ENCODE data around the gene SESTD1.
"Not testable (repeated sequence)": the region's sequence is repeated elsewhere in the genome, so short reads cannot be mapped to it uniquely, and the experiment has no call there.

SESTD1 gene

DNA sequence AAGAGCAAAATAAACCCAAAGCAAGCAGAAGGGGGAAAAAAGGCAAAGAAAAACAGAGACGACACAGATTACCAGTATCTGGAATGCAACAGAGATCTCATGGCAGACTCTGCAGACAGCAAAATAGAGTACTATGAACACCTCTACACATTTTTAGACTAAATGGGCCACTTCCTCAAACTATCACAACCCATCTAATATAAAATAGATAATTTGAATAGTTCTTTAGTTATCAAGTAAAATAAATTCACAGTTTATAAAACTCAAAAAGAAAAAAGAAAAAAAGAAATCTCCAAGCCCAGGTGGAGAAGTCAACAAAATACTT, 16.6 kb downstream of the SESTD1 start (continued):
- TF ChIP-seq, protein P1, sequence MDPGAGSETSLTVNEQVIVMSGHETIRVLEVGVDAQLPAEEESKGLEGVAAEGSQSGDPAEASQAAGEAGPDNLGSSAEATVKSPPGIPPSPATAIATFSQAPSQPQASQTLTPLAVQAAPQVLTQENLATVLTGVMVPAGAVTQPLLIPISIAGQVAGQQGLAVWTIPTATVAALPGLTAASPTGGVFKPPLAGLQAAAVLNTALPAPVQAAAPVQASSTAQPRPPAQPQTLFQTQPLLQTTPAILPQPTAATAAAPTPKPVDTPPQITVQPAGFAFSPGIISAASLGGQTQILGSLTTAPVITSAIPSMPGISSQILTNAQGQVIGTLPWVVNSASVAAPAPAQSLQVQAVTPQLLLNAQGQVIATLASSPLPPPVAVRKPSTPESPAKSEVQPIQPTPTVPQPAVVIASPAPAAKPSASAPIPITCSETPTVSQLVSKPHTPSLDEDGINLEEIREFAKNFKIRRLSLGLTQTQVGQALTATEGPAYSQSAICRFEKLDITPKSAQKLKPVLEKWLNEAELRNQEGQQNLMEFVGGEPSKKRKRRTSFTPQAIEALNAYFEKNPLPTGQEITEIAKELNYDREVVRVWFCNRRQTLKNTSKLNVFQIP (CRISPR knock-in tag; IDR thresholded peaks at IDR 0.05; ENCODE audit: borderline replicate concordance, low read depth) = no peak
- TF ChIP-seq ARNTL (CRISPR knock-in tag; IDR thresholded peaks at IDR 0.05; ENCODE audit: borderline replicate concordance, low read depth) (no peak), CSRNP3 (CRISPR knock-in tag; IDR thresholded peaks at IDR 0.05) (no peak), TSHZ2 (CRISPR knock-in tag; IDR thresholded peaks at IDR 0.05) (no peak), RARB (CRISPR knock-in tag; IDR thresholded peaks at IDR 0.05) (no peak), ZFP30 (CRISPR knock-in tag; IDR thresholded peaks at IDR 0.05) (no peak), TOX (CRISPR knock-in tag; IDR thresholded peaks at IDR 0.05; ENCODE audit: borderline replicate concordance) (no peak), OSR1 (CRISPR knock-in tag; IDR thresholded peaks at IDR 0.05) (no peak)

DNA sequence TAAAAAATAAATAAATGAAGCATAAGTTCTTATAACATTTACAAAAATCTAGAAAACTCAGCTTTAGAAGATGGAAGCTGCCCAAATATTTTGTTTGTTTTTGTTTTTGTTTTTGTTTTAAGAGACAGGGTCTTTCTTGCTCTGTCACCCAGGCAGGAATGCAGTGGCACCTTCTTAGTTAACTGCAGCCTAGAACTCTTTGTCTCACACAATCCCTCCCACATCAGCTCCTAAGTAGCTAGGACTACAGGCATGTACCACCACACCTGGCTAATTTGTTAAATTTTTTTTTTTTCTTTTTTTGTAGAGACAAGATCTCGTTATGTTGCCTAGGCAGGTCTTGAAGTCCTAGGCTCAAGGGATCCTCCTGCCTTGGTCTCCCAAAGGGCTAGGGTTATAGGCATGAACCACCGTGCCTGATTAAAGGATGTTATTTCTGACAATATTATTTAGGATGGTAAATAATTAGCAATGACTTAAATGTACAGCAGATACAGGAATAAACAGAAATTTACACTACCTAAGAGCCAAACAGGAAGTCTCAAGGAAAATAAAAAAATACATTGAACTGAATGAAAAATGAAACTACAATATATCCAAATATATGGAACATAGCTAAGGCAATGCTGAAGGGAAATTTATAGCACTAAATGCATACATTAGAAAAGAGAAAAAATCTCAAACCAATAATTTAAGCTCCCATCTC, 17.2 kb downstream of the SESTD1 start:
- no peak for ATAC-seq
- TF ChIP-seq ZNF70 (CRISPR knock-in tag; IDR thresholded peaks at IDR 0.05) = no peak

DNA sequence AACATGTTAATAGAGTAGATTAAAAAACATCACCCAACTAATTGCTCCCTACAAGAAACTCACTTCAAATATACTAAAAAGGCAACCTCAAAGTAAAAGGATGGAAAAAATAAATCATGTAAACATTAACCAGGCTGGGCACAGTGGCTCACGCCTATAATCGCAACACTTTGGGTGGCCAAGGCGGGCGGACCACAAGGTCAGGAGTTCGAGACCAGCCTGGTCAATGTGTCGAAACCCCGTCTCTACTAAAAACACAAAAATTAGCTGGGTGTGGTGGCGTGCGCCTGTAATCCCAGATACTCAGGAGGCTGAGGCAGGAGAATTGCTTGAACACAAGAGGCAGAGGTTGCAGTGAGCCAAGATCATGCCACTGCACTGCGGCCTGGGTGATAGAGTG, 18.8 kb downstream of the SESTD1 start:
- not testable (repeated sequence) for ATAC-seq

- TF ChIP-seq OSR1 (CRISPR knock-in tag; IDR thresholded peaks at IDR 0.05) (no peak), PPARA (CRISPR knock-in tag; IDR thresholded peaks at IDR 0.05; ENCODE audit: borderline replicate concordance) (no peak), ARNTL (CRISPR knock-in tag; IDR thresholded peaks at IDR 0.05; ENCODE audit: borderline replicate concordance, low read depth) (no peak), SNAI2 (CRISPR knock-in tag; IDR thresholded peaks at IDR 0.05) (no peak), ZFP3 (CRISPR knock-in tag; IDR thresholded peaks at IDR 0.05) (no peak), ZNF70 (CRISPR knock-in tag; IDR thresholded peaks at IDR 0.05) (no peak)
- TF ChIP-seq, protein P2, sequence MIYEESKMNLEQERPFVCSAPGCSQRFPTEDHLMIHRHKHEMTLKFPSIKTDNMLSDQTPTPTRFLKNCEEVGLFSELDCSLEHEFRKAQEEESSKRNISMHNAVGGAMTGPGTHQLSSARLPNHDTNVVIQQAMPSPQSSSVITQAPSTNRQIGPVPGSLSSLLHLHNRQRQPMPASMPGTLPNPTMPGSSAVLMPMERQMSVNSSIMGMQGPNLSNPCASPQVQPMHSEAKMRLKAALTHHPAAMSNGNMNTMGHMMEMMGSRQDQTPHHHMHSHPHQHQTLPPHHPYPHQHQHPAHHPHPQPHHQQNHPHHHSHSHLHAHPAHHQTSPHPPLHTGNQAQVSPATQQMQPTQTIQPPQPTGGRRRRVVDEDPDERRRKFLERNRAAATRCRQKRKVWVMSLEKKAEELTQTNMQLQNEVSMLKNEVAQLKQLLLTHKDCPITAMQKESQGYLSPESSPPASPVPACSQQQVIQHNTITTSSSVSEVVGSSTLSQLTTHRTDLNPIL (CRISPR knock-in tag; IDR thresholded peaks at IDR 0.05; ENCODE audit: low read depth) = no peak
- ATAC-seq = no peak
Measured at GRCh38 chr2:179243046-179243445, 21.6 kb downstream of the SESTD1 start.

- no peak for ATAC-seq
- TF ChIP-seq TCF4 (CRISPR knock-in tag; IDR thresholded peaks at IDR 0.05; ENCODE audit: borderline replicate concordance) = no peak
- TF ChIP-seq PPARA (CRISPR knock-in tag; IDR thresholded peaks at IDR 0.05; ENCODE audit: borderline replicate concordance) = no peak
- no peak for TF ChIP-seq TOX (CRISPR knock-in tag; IDR thresholded peaks at IDR 0.05; ENCODE audit: borderline replicate concordance)
- TF ChIP-seq RARB (CRISPR knock-in tag; IDR thresholded peaks at IDR 0.05) = no peak
- TF ChIP-seq ZFP3 (CRISPR knock-in tag; IDR thresholded peaks at IDR 0.05) = no peak
- TF ChIP-seq ISL1 (CRISPR knock-in tag; IDR thresholded peaks at IDR 0.05) = no peak
- TF ChIP-seq OSR1 (CRISPR knock-in tag; IDR thresholded peaks at IDR 0.05) = no peak
- TF ChIP-seq SNAI2 (CRISPR knock-in tag; IDR thresholded peaks at IDR 0.05) = no peak
Measured at GRCh38 chr2:179240481-179241451, 23.9 kb downstream of the SESTD1 start.

Data from SK-N-SH treated with all-trans-retinoic acid at 6 μM for 48 hours (cell line).